Testis (tissue), 3 donors: ENCODE measurements around the gene LRRK1. TPM values are rescaled to one million over a fixed set of nuclear protein-coding genes. Genes with fewer than 3 reads are reported as not detected.
A peak's percentile ranks its signal among the peaks of the same experiment; 100 is the strongest.

Source experiments
- DNase-seq: peaks from one replicate; pipeline ENCODE4 v3.0.0-alpha.2; 2019
- H3K27ac ChIP-seq, 2 donors: fragments of 200-600 bp; sonication (generic); one replicate each; pipeline ENCODE4 v1.5.1; 2019
- H3K27me3 ChIP-seq: fragments of 200-600 bp; sonication (generic); one replicate; pipeline ENCODE4 v1.5.1; 2019
- H3K36me3 ChIP-seq: fragments of 200-600 bp; sonication (generic); one replicate; pipeline ENCODE4 v1.5.1; 2017; ENCODE audit warnings: low read depth; ENCODE audit errors: missing control alignments
- H3K4me1 ChIP-seq: fragments of 200-600 bp; sonication (generic); one replicate; pipeline ENCODE4 v1.5.1; 2019
- H3K4me3 ChIP-seq, 2 donors: fragments of 200-600 bp; sonication (generic); one replicate each; pipeline ENCODE4 v1.5.1; 2017 to 2019
- H3K9me3 ChIP-seq: fragments of 200-600 bp; sonication (generic); one replicate; pipeline ENCODE4 v1.5.1; 2017
- CTCF ChIP-seq, 3 experiments: fragments of 450-650 bp in 2 of 3; fragments of 200-600 bp in 1 of 3; sonication (generic) in 1 of 3; IDR thresholded peaks; one replicate each; pipeline ENCODE4 v1.5.1; 2016 to 2019; ENCODE audit warnings: antibody characterized with exemption in 3 of 3, mild to moderate bottlenecking in 2 of 3, moderate library complexity in 1 of 3
- POLR2A ChIP-seq: fragments of 450-650 bp; IDR thresholded peaks from one replicate; pipeline ENCODE4 v1.6.1; 2017; ENCODE audit warnings: antibody characterized with exemption, mild to moderate bottlenecking, moderate library complexity
- WGBS, 2 donors: methylation state at CpG; one replicate each; pipeline ENCODE4 v1.1.5; 2018; 5-methylcytosine and 5-hydroxymethylcytosine counted together
- intact Hi-C: fragments of 100-400 bp; cut with DNase I; formaldehyde crosslinking; loops from one replicate; pipeline ENCODE4 v1.15.1; 2023; ENCODE audit warnings: low total_unique reads
- polyA plus RNA-seq: library from polyadenylated mRNA; stranded (reverse); fragments of 350-450 nt; fragmentation: Illumina TruSeq; extraction: RNeasy Lipid Tissue Mini Kit (QIAGEN cat#74804); gene quantifications from one replicate; pipeline ENCODE4 v1.2.3, GENCODE V29; 2014; ENCODE audit warnings: low read depth, low replicate concordance; ENCODE audit not compliant: insufficient read depth
- total RNA-seq, 2 donors: library from RNA; depleted of rRNA; stranded (reverse); fragments of >200 nt; gene quantifications; one replicate each; pipeline ENCODE4 v1.2.3, GENCODE V29; 2016

The LRRK1 gene
- total and polyA plus RNA-seq, 3 donors from 2014 or later = 18.8 to 24.6 (median 23.0) TPM

- DNase-seq = peak; percentile 59
- H3K27ac ChIP-seq = peak within 1 kb of the TSS; percentile 75 to 84
- H3K9me3 ChIP-seq = no peaks in the 10 kb centered on the region
- TF ChIP-seq POLR2A (no peak), CTCF (IDR thresholded peaks at IDR 0.05) (no peak)
- intact Hi-C loops = loop anchor here (10.0 kb wide), 1 partner anchor 245 kb away; no protein-coding TSS in a partner anchor
- H3K36me3 ChIP-seq = no peaks in the 10 kb centered on the region
- no peaks in the 10 kb centered on the region for H3K27me3 ChIP-seq
- 0% methylated on average over 20 of the region's 93 CpGs; no CpG with 5 or more reads in 1 of the 2 donors for WGBS, 2 donors
- no peaks in the 10 kb centered on the region for H3K4me1 ChIP-seq
- peak within 1 kb of the TSS; percentile 63 to 74 for H3K4me3 ChIP-seq
Observed at GRCh38 chr15:100879464-100880138, 39.6 kb upstream of the LRRK1 start, which contains the start of gene ALDH1A3. ALDH1A3 (plus strand) TSS chr15:100879831; CDS start chr15:100879908, 77 bp downstream.

- Histone ChIP-seq H3K9me3 (no peaks in the 10 kb centered on the region), H3K4me1 (no peaks in the 10 kb centered on the region), H3K27me3 (no peaks in the 10 kb centered on the region), H3K4me3 (peak overlapping the region; percentile 63 to 74), H3K27ac (peak overlapping the region; percentile 75 to 84), H3K36me3 (no peaks in the 10 kb centered on the region)
- DNase-seq = no peak
- 3% methylated on average over 52 to 62 of the region's 80 CpGs for WGBS, 2 donors
- intact Hi-C loops = no loop called here
- TF ChIP-seq POLR2A = no peak
- no peak for TF ChIP-seq CTCF (IDR thresholded peaks at IDR 0.05)
Observed at GRCh38 chr15:100880139-100880896, 38.8 kb upstream of the LRRK1 start.

GRCh38 chr15:100880897-100881242 lies 38.3 kb upstream of the LRRK1 start:
- no peaks in the 10 kb centered on the region for H3K27me3 ChIP-seq
- intact Hi-C loops = no loop called here
- H3K27ac ChIP-seq = peak overlapping the region; percentile 75 to 84
- no peaks in the 10 kb centered on the region for H3K9me3 ChIP-seq
- TF ChIP-seq CTCF (IDR thresholded peaks at IDR 0.05) = no peak
- TF ChIP-seq POLR2A = no peak
- no peaks in the 10 kb centered on the region for H3K36me3 ChIP-seq
- no peak for DNase-seq
- H3K4me1 ChIP-seq = no peaks in the 10 kb centered on the region
- H3K4me3 ChIP-seq = peak overlapping the region; percentile 63 to 74
- 14 to 26% methylated on average over 10 of the region's 10 CpGs for WGBS, 2 donors

GRCh38 chr15:100881573-100882336 lies 37.4 kb upstream of the LRRK1 start:
- intact Hi-C loops = no loop called here
- no peaks in the 10 kb centered on the region for H3K36me3 ChIP-seq
- no peak for TF ChIP-seq POLR2A
- TF ChIP-seq CTCF (IDR thresholded peaks at IDR 0.05) = no peak
- 43 to 55% methylated on average over 11 to 14 of the region's 14 CpGs for WGBS, 2 donors
- DNase-seq = no peak
- H3K27ac ChIP-seq = peak overlapping the region; percentile 75 to 84
- peak overlapping the region; percentile 63 to 74 for H3K4me3 ChIP-seq
- no peaks in the 10 kb centered on the region for H3K27me3 ChIP-seq
- H3K4me1 ChIP-seq = no peaks in the 10 kb centered on the region
- no peaks in the 10 kb centered on the region for H3K9me3 ChIP-seq
